H1 (cell line): ENCODE measurements around the gene IFIT1. TPM values are rescaled to one million over a fixed set of nuclear protein-coding genes. Genes with fewer than 3 reads are reported as not detected.

Experiments
- polyA plus RNA-seq, 7 experiments: library from polyadenylated mRNA; depleted of rRNA in 3 of 7; stranded (reverse) in 5 of 7; unstranded in 2 of 7; fragments of >200 nt in 5 of 7; fragments of 200-250 nt in 2 of 7; gene quantifications; 1 replicate in 5 of 7; 2 replicates in 1 of 7; 4 replicates in 1 of 7; pipeline versions ENCODE4 v1.2.1 to v1.2.3, GENCODE V29; 2011 to 2013; ENCODE audit warnings: missing spikeins in 2 of 7, mixed read lengths in 2 of 7
- total RNA-seq: library from RNA; stranded (reverse); fragmentation: NEBNext Ultra II Directional; extraction: Animal tissue kit (Norgen Biotek cat#: 25700); gene quantifications from 2 replicates; pipeline ENCODE4 v1.2.1, GENCODE V29; 2021
- TF ChIP-seq, protein P1 (sequence below): fragments of 300-600 bp; sonication (generic); IDR thresholded peaks from 2 replicates; pipeline ENCODE4 v1.7.1; 2012; ENCODE audit warnings: low read length, moderate library complexity, mild to moderate bottlenecking, inconsistent platforms; ENCODE audit not compliant: insufficient replicate concordance

The IFIT1 gene
- total and polyA plus RNA-seq, 2 of the 8 experiments (the other 6 are each of a cell fraction or from before 2014, with no cell fraction given), result 0.94 to 1.5 TPM

DNA sequence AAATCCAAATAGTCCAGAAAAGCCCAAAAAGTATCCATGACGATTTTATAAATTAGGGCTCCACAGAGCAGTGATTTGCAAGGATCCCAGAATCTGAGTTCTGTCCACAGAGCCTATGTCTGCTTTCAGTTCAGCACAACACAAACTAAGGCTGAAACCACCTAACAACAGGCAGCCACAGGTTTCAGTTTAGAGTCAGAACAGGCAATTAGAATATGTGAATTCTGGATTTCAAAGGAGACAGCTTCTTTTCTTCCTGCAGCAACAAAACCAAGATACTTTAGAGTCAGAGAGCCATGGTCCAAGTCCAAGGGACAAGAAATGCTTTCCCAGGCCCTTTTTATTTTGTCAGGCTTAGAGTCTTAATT, 41.0 kb upstream of the IFIT1 start (continued):
- TF ChIP-seq, protein P1, sequence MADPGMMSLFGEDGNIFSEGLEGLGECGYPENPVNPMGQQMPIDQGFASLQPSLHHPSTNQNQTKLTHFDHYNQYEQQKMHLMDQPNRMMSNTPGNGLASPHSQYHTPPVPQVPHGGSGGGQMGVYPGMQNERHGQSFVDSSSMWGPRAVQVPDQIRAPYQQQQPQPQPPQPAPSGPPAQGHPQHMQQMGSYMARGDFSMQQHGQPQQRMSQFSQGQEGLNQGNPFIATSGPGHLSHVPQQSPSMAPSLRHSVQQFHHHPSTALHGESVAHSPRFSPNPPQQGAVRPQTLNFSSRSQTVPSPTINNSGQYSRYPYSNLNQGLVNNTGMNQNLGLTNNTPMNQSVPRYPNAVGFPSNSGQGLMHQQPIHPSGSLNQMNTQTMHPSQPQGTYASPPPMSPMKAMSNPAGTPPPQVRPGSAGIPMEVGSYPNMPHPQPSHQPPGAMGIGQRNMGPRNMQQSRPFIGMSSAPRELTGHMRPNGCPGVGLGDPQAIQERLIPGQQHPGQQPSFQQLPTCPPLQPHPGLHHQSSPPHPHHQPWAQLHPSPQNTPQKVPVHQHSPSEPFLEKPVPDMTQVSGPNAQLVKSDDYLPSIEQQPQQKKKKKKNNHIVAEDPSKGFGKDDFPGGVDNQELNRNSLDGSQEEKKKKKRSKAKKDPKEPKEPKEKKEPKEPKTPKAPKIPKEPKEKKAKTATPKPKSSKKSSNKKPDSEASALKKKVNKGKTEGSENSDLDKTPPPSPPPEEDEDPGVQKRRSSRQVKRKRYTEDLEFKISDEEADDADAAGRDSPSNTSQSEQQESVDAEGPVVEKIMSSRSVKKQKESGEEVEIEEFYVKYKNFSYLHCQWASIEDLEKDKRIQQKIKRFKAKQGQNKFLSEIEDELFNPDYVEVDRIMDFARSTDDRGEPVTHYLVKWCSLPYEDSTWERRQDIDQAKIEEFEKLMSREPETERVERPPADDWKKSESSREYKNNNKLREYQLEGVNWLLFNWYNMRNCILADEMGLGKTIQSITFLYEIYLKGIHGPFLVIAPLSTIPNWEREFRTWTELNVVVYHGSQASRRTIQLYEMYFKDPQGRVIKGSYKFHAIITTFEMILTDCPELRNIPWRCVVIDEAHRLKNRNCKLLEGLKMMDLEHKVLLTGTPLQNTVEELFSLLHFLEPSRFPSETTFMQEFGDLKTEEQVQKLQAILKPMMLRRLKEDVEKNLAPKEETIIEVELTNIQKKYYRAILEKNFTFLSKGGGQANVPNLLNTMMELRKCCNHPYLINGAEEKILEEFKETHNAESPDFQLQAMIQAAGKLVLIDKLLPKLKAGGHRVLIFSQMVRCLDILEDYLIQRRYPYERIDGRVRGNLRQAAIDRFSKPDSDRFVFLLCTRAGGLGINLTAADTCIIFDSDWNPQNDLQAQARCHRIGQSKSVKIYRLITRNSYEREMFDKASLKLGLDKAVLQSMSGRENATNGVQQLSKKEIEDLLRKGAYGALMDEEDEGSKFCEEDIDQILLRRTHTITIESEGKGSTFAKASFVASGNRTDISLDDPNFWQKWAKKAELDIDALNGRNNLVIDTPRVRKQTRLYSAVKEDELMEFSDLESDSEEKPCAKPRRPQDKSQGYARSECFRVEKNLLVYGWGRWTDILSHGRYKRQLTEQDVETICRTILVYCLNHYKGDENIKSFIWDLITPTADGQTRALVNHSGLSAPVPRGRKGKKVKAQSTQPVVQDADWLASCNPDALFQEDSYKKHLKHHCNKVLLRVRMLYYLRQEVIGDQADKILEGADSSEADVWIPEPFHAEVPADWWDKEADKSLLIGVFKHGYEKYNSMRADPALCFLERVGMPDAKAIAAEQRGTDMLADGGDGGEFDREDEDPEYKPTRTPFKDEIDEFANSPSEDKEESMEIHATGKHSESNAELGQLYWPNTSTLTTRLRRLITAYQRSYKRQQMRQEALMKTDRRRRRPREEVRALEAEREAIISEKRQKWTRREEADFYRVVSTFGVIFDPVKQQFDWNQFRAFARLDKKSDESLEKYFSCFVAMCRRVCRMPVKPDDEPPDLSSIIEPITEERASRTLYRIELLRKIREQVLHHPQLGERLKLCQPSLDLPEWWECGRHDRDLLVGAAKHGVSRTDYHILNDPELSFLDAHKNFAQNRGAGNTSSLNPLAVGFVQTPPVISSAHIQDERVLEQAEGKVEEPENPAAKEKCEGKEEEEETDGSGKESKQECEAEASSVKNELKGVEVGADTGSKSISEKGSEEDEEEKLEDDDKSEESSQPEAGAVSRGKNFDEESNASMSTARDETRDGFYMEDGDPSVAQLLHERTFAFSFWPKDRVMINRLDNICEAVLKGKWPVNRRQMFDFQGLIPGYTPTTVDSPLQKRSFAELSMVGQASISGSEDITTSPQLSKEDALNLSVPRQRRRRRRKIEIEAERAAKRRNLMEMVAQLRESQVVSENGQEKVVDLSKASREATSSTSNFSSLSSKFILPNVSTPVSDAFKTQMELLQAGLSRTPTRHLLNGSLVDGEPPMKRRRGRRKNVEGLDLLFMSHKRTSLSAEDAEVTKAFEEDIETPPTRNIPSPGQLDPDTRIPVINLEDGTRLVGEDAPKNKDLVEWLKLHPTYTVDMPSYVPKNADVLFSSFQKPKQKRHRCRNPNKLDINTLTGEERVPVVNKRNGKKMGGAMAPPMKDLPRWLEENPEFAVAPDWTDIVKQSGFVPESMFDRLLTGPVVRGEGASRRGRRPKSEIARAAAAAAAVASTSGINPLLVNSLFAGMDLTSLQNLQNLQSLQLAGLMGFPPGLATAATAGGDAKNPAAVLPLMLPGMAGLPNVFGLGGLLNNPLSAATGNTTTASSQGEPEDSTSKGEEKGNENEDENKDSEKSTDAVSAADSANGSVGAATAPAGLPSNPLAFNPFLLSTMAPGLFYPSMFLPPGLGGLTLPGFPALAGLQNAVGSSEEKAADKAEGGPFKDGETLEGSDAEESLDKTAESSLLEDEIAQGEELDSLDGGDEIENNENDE, result no peak
